Left ventricle myocardium inferior (tissue), 1 donor: Measurements from ENCODE around the gene NSMCE1. TPM values are rescaled to one million over a fixed set of nuclear protein-coding genes. Genes with fewer than 3 reads are reported as not detected.

ENCODE experiments used
- DNase-seq: peaks from one replicate; pipeline ENCODE4 v3.0.0-alpha.2; 2020
- H3K27ac ChIP-seq: fragments of 200-600 bp; replicated peaks from 2 replicates; pipeline ENCODE4 v1.8.0; 2021
- H3K27me3 ChIP-seq: fragments of 200-600 bp; 2 replicates; pipeline ENCODE4 v1.8.0; 2021; ENCODE audit warnings: low read depth
- H3K36me3 ChIP-seq: fragments of 200-600 bp; 2 replicates; pipeline ENCODE4 v1.8.0; 2021
- H3K4me1 ChIP-seq: fragments of 200-600 bp; 2 replicates; pipeline ENCODE4 v1.8.0; 2021
- H3K4me3 ChIP-seq: fragments of 200-600 bp; 2 replicates; pipeline ENCODE4 v1.8.0; 2021; ENCODE audit warnings: mild to moderate bottlenecking, moderate library complexity
- H3K9me3 ChIP-seq: fragments of 200-600 bp; replicated peaks from 2 replicates; pipeline ENCODE4 v1.8.0; 2021
- CTCF ChIP-seq: fragments of 200-600 bp; IDR thresholded peaks from 2 replicates; pipeline ENCODE4 v1.8.0; 2021; ENCODE audit warnings: antibody characterized with exemption, mild to moderate bottlenecking, borderline replicate concordance
- intact Hi-C: fragments of 100-400 bp; cut with micrococcal nuclease; formaldehyde crosslinking; loops from one replicate; pipeline ENCODE4 v1.11.0; 2022
- total RNA-seq: library from RNA; stranded (reverse); fragmentation: NEBNext Ultra II Directional; extraction: Animal tissue kit (Norgen Biotek cat#: 25700); gene quantifications from one replicate; pipeline ENCODE4 v1.2.1, GENCODE V29; 2021
- donor health status: DM: no; HTN: yes; CAD: no; lungs with severe emphysema.

Gene NSMCE1
- total RNA-seq, 1 donor from 2014 or later: 38.6 TPM

- no peak for DNase-seq
- Histone ChIP-seq H3K36me3 (no peaks in the 10 kb centered on the region), H3K4me1 (peaks cover 39% of the 10 kb centered on the region), H3K9me3 (peaks cover 4% of the 10 kb centered on the region), H3K27me3 (peaks cover 44% of the 10 kb centered on the region), H3K27ac (no peak overlapping the region), H3K4me3 (no peak overlapping the region)
- intact Hi-C loops: no loop called here
- TF ChIP-seq CTCF: no peak
Observed at GRCh38 chr16:27311897-27312303, 43.3 kb upstream of the NSMCE1 start.

GRCh38 chr16:27311448-27311830 lies 42.9 kb upstream of the NSMCE1 start:
- intact Hi-C loops: no loop called here
- H3K4me1 ChIP-seq: peaks cover 35% of the 10 kb centered on the region
- no peak overlapping the region for H3K4me3 ChIP-seq
- peaks cover 4% of the 10 kb centered on the region for H3K9me3 ChIP-seq
- H3K27me3 ChIP-seq: peaks cover 42% of the 10 kb centered on the region
- TF ChIP-seq CTCF: no peak
- H3K27ac ChIP-seq: no peak overlapping the region
- no peaks in the 10 kb centered on the region for H3K36me3 ChIP-seq
- DNase-seq: no peak

GRCh38 chr16:27310576-27311447 lies 42.2 kb upstream of the NSMCE1 start:
- peaks cover 4% of the 10 kb centered on the region for H3K9me3 ChIP-seq
- H3K27ac ChIP-seq: no peak overlapping the region
- intact Hi-C loops: no loop called here
- H3K27me3 ChIP-seq: peaks cover 37% of the 10 kb centered on the region
- no peak for TF ChIP-seq CTCF
- no peaks in the 10 kb centered on the region for H3K36me3 ChIP-seq
- H3K4me3 ChIP-seq: no peak overlapping the region
- DNase-seq: no peak
- peaks cover 28% of the 10 kb centered on the region for H3K4me1 ChIP-seq

- H3K9me3 ChIP-seq: peaks cover 4% of the 10 kb centered on the region
- H3K4me1 ChIP-seq: peaks cover 8% of the 10 kb centered on the region
- TF ChIP-seq CTCF: no peak
- peaks cover 16% of the 10 kb centered on the region for H3K27me3 ChIP-seq
- H3K4me3 ChIP-seq: no peak overlapping the region
- DNase-seq: no peak
- H3K36me3 ChIP-seq: no peaks in the 10 kb centered on the region
- intact Hi-C loops: no loop called here
- no peak overlapping the region for H3K27ac ChIP-seq
Observed at GRCh38 chr16:27308792-27309191, 40.2 kb upstream of the NSMCE1 start.

DNA sequence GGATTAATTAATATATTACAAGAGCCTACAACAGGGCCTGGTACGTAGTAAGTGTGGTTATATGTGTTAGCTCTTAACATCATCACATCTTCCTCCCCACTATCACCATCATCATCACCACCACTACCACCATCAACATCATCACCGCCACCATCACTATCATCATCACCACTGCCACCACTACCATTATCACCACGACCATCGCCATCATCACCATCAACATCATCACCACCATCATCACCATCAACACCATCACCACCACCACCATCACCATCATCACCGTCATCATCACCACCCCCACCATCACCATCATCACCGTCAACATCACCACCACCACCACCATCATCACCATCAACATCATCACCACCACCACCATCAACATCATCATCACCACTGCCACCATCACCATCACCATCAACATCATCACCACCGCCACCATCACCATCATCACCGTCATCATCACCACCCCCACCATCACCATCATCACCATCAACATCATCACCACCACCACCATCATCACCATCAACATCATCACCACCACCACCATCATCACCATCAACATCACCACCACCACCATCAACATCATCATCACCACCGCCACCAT lies 37.4 kb upstream of the NSMCE1 start:
- H3K36me3 ChIP-seq: no peaks in the 10 kb centered on the region
- H3K27me3 ChIP-seq: no peaks in the 10 kb centered on the region
- intact Hi-C loops: no loop called here
- H3K9me3 ChIP-seq: peaks cover 4% of the 10 kb centered on the region
- no peak for TF ChIP-seq CTCF
- no peak overlapping the region for H3K4me3 ChIP-seq
- no peak overlapping the region for H3K27ac ChIP-seq
- no peak for DNase-seq
- H3K4me1 ChIP-seq: no peaks in the 10 kb centered on the region
